GM21717 (cell line): ENCODE measurements around the gene TCERG1L.
"Not testable (repeated sequence)": the region's sequence is repeated elsewhere in the genome, so short reads cannot be mapped to it uniquely, and the experiment has no call there.

Experiments used
- ATAC-seq: cut with Tn5 transposase; IDR thresholded peaks from one replicate; pipeline ENCODE4 v1.9.1; 2021; ENCODE audit warnings: mild to moderate bottlenecking, moderate library complexity; ENCODE audit not compliant: unreplicated experiment

The TCERG1L gene

GRCh38 chr10:131113165-131113564 is 198.4 kb downstream of the TCERG1L start:
- no peak for ATAC-seq

- no peak for ATAC-seq
Observed at GRCh38 chr10:131112691-131113090, 198.8 kb downstream of the TCERG1L start.

GRCh38 chr10:131111471-131112080 is 199.9 kb downstream of the TCERG1L start:
- ATAC-seq: no peak

- ATAC-seq: no peak
Observed at GRCh38 chr10:131111007-131111406, 200.5 kb downstream of the TCERG1L start.

GRCh38 chr10:131110241-131110783 is 201.2 kb downstream of the TCERG1L start:
- ATAC-seq: no peak

- no peak for ATAC-seq
Observed at GRCh38 chr10:131109726-131110125, 201.8 kb downstream of the TCERG1L start.

GRCh38 chr10:131109291-131109690 is 202.2 kb downstream of the TCERG1L start:
- ATAC-seq: no peak

GRCh38 chr10:131107970-131108369 is 203.6 kb downstream of the TCERG1L start:
- ATAC-seq: no peak

- ATAC-seq: no peak
Observed at GRCh38 chr10:131102676-131103075, 208.8 kb downstream of the TCERG1L start.

GRCh38 chr10:131102147-131102546 is 209.4 kb downstream of the TCERG1L start:
- ATAC-seq: no peak

GRCh38 chr10:131100418-131101410 is 210.8 kb downstream of the TCERG1L start:
- ATAC-seq: not testable (repeated sequence)

- no peak for ATAC-seq
Observed at GRCh38 chr10:131099028-131099726, 212.3 kb downstream of the TCERG1L start.

- no peak for ATAC-seq
Observed at GRCh38 chr10:131098416-131098952, 213.0 kb downstream of the TCERG1L start.

GRCh38 chr10:131096031-131096430 is 215.5 kb downstream of the TCERG1L start:
- ATAC-seq: no peak

GRCh38 chr10:131095313-131095580 is 216.3 kb downstream of the TCERG1L start:
- ATAC-seq: no peak

GRCh38 chr10:131094527-131095312 is 216.8 kb downstream of the TCERG1L start:
- ATAC-seq: no peak

GRCh38 chr10:131093795-131094366 is 217.6 kb downstream of the TCERG1L start:
- ATAC-seq: no peak

- ATAC-seq: no peak
Observed at GRCh38 chr10:131093346-131093745, 218.2 kb downstream of the TCERG1L start.

GRCh38 chr10:131092876-131093275 is 218.6 kb downstream of the TCERG1L start:
- ATAC-seq: no peak

- ATAC-seq: no peak
Observed at GRCh38 chr10:131092386-131092785, 219.1 kb downstream of the TCERG1L start.
